ENCODE data around the gene ZDHHC18.

ZDHHC18 gene

DNA sequence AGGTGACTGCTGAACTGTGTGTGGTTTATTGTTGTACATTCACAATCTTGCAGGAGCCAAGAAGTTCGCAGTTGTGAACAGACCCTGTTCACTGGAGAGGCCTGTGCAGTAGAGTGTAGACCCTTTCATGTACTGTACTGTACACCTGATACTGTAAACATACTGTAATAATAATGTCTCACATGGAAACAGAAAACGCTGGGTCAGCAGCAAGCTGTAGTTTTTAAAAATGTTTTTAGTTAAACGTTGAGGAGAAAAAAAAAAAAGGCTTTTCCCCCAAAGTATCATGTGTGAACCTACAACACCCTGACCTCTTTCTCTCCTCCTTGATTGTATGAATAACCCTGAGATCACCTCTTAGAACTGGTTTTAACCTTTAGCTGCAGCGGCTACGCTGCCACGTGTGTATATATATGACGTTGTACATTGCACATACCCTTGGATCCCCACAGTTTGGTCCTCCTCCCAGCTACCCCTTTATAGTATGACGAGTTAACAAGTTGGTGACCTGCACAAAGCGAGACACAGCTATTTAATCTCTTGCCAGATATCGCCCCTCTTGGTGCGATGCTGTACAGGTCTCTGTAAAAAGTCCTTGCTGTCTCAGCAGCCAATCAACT is 45.2 kb upstream of the ZDHHC18 start:
- TF ChIP-seq NFIC (IDR thresholded peaks at IDR 0.05) (no peak), ZBTB7A (IDR thresholded peaks at IDR 0.05; ENCODE audit: low read depth) (no peak), TEAD4 (IDR thresholded peaks at IDR 0.05) (no peak), YY1 (IDR thresholded peaks at IDR 0.05; ENCODE audit: low read depth) (no peak), RAD21 (IDR thresholded peaks at IDR 0.05; ENCODE audit: low read depth) (no peak), TAF1 (IDR thresholded peaks at IDR 0.05; ENCODE audit: low read depth) (no peak), EP300 (IDR thresholded peaks at IDR 0.05; ENCODE audit: borderline replicate concordance) (no peak), CREB1 (IDR thresholded peaks at IDR 0.05; ENCODE audit: low read depth) (no peak), FOXM1 (IDR thresholded peaks at IDR 0.05; ENCODE audit: borderline replicate concordance, low read depth) (no peak), EGR1 (IDR thresholded peaks at IDR 0.05) (no peak), CEBPB (IDR thresholded peaks at IDR 0.05) (no peak), TCF12 (IDR thresholded peaks at IDR 0.05; ENCODE audit: low read depth) (no peak)
- TF ChIP-seq, protein P1, sequence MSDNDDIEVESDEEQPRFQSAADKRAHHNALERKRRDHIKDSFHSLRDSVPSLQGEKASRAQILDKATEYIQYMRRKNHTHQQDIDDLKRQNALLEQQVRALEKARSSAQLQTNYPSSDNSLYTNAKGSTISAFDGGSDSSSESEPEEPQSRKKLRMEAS (IDR thresholded peaks at IDR 0.05) = no peak
- TF ChIP-seq, protein P2, sequence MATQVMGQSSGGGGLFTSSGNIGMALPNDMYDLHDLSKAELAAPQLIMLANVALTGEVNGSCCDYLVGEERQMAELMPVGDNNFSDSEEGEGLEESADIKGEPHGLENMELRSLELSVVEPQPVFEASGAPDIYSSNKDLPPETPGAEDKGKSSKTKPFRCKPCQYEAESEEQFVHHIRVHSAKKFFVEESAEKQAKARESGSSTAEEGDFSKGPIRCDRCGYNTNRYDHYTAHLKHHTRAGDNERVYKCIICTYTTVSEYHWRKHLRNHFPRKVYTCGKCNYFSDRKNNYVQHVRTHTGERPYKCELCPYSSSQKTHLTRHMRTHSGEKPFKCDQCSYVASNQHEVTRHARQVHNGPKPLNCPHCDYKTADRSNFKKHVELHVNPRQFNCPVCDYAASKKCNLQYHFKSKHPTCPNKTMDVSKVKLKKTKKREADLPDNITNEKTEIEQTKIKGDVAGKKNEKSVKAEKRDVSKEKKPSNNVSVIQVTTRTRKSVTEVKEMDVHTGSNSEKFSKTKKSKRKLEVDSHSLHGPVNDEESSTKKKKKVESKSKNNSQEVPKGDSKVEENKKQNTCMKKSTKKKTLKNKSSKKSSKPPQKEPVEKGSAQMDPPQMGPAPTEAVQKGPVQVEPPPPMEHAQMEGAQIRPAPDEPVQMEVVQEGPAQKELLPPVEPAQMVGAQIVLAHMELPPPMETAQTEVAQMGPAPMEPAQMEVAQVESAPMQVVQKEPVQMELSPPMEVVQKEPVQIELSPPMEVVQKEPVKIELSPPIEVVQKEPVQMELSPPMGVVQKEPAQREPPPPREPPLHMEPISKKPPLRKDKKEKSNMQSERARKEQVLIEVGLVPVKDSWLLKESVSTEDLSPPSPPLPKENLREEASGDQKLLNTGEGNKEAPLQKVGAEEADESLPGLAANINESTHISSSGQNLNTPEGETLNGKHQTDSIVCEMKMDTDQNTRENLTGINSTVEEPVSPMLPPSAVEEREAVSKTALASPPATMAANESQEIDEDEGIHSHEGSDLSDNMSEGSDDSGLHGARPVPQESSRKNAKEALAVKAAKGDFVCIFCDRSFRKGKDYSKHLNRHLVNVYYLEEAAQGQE (IDR thresholded peaks at IDR 0.05; ENCODE audit: low read depth) = no peak
- TF ChIP-seq, protein P3, sequence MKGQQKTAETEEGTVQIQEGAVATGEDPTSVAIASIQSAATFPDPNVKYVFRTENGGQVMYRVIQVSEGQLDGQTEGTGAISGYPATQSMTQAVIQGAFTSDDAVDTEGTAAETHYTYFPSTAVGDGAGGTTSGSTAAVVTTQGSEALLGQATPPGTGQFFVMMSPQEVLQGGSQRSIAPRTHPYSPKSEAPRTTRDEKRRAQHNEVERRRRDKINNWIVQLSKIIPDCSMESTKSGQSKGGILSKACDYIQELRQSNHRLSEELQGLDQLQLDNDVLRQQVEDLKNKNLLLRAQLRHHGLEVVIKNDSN (IDR thresholded peaks at IDR 0.05) = no peak

DNA sequence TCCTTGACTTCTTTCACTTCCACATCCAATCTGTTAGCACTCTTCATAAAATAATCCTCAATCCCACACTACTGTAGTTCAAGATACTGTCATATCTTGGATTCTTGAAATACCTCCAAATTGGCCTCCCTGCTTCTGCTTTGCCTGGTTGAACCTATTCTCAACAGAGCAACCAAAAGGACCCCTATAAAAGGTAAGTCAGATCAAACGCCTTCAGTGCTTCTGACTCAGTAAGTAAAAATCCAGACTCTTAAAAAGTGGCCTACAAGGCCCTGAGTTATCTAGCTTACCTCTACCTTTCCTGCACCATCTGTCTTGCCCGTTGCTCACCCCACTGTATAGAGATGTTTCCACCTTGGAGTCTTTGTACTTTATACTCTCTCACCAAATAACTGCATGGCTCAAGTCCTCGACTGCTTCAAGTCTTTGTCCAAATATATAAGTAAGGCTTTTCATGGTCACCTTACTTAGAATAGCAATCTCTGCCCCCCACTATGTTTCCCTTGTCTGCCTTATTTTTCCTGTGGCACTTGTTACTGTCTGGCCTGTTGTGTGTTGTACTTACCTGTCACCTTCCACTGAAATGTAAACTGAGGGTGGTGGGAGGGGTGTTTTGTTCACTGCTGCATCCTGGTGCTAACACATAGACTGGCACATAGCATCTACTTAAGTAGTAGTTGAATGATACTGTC is 43.8 kb upstream of the ZDHHC18 start:
- TF ChIP-seq YY1 (IDR thresholded peaks at IDR 0.05; ENCODE audit: low read depth) (no peak), EP300 (IDR thresholded peaks at IDR 0.05; ENCODE audit: borderline replicate concordance) (no peak), TAF1 (IDR thresholded peaks at IDR 0.05; ENCODE audit: low read depth) (no peak), TEAD4 (IDR thresholded peaks at IDR 0.05) (no peak), CEBPB (IDR thresholded peaks at IDR 0.05) (no peak), FOXM1 (IDR thresholded peaks at IDR 0.05; ENCODE audit: borderline replicate concordance, low read depth) (no peak), CREB1 (IDR thresholded peaks at IDR 0.05; ENCODE audit: low read depth) (no peak), ZBTB7A (IDR thresholded peaks at IDR 0.05; ENCODE audit: low read depth) (no peak), RAD21 (IDR thresholded peaks at IDR 0.05; ENCODE audit: low read depth) (no peak)
- TF ChIP-seq, protein P1 (IDR thresholded peaks at IDR 0.05) = no peak

DNA sequence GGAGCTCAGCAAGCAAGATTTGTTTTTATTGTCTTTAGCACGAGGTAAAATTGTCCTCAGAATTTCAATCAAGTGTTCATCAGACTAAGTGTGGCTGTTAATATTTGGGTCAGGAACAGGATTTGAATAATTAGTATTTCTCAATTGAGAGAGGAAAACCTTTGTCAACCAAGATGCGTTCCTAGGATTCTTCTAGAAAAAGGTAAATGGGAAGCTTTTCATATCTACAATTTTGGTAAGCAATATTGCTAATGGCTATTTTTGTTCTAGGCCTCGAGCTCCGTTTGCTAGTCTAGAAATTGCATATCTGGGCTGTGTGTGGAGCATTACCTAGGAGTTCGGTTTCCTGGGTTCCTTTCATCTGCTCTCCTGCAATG is 42.9 kb upstream of the ZDHHC18 start:
- TF ChIP-seq TAF1 (IDR thresholded peaks at IDR 0.05; ENCODE audit: low read depth) = no peak

DNA sequence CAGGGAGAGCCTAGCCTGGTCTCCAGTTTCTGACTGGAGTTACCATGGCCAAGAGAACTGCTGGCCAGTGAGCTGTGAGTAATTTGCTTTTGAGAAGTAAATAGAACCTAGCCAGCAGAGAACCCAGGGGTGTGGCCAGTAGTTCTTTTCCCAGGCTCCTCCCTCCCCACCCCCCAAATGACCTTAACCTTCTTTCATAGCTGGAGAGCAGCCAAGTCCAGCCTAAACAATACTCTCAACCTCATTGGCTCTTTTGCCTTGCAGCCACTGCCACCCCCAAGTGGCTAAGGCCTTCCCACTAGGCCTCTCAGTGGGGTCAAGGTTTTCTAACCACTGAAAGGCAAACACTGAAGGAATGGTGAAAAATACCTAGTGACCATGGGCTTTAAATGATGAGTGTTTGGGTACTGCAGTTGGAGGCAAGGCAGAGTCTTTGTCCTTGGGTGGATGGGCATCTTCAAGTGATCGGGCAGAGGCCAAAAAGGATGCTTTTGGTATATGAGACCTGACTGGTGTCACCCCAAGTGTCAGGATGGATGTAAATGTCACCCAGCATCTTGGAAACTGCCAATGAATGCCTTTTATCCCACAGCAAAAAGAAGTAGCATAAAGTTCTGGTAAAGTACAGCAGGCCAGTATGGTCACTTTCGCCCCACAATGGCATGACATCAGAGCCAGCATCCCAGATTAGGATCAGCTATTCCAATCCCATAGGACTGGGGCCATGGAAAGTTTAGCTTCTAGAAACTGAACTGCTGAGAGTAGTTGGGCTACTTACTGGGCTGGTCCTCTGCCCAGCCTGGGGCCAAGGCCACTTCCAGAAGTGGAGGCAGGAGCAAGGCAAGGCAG is 42.2 kb upstream of the ZDHHC18 start:
- TF ChIP-seq NFIC (IDR thresholded peaks at IDR 0.05) (peak; percentile 70), RAD21 (IDR thresholded peaks at IDR 0.05; ENCODE audit: low read depth) (no peak; the same call in 1 of the 2 replicates), YY1 (IDR thresholded peaks at IDR 0.05; ENCODE audit: low read depth) (no peak), FOXM1 (IDR thresholded peaks at IDR 0.05; ENCODE audit: borderline replicate concordance, low read depth) (no peak), EGR1 (IDR thresholded peaks at IDR 0.05) (no peak)
- TF ChIP-seq, protein P2 (IDR thresholded peaks at IDR 0.05; ENCODE audit: low read depth) = no peak

DNA sequence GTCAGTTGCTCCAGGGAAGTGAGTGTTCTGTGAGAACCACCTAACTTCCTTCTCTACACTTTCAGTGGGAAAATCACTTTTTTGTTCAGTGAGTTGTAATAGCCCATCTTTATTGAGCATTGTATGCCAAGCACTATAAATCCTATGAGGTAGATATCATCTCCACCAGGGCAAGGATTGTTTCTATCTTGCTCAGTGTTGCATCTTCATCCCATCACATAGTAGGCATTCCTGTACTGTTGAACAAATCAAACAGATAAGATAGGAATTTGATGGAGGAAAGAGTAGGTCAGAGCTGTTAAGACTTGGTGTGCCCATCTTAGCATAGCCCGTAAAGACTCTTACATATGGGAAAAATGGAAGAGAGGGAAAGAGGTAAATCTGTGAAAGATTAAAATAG is 41.6 kb upstream of the ZDHHC18 start:
- no peak for TF ChIP-seq NFIC (IDR thresholded peaks at IDR 0.05)
- no peak for TF ChIP-seq YY1 (IDR thresholded peaks at IDR 0.05; ENCODE audit: low read depth)
- TF ChIP-seq FOXM1 (IDR thresholded peaks at IDR 0.05; ENCODE audit: borderline replicate concordance, low read depth) = no peak
- TF ChIP-seq, protein P3 (IDR thresholded peaks at IDR 0.05) = no peak
- no peak for TF ChIP-seq ZBTB7A (IDR thresholded peaks at IDR 0.05; ENCODE audit: low read depth)
- TF ChIP-seq EGR1 (IDR thresholded peaks at IDR 0.05) = no peak

All from Ishikawa (cell line).